GM18868 (cell line): ENCODE results near the gene DOCK11.
A peak's percentile ranks its signal among the peaks of the same experiment; 100 is the strongest.
"Not testable (repeated sequence)": the region's sequence is repeated elsewhere in the genome, so short reads cannot be mapped to it uniquely, and the experiment has no call there.

Source experiments
- ATAC-seq: cut with Tn5 transposase; IDR thresholded peaks from one replicate; pipeline ENCODE4 v1.9.1; 2021; ENCODE audit warnings: mild to moderate bottlenecking, moderate library complexity; ENCODE audit not compliant: unreplicated experiment

The DOCK11 gene

GRCh38 chrX:118495061-118495921, at the start of gene DOCK11:
TSS of gene DOCK11 (plus strand) at chrX:118495815. CDS start at chrX:118495972, 157 bp downstream.
- peak; percentile 73 for ATAC-seq

- no peak for ATAC-seq
These were observed 47.3 kb upstream of the DOCK11 start for GRCh38 chrX:118448273-118448783.

GRCh38 chrX:118455013-118455412, 40.6 kb upstream of the DOCK11 start:
- no peak for ATAC-seq

GRCh38 chrX:118459494-118459893, 36.1 kb upstream of the DOCK11 start:
- peak; percentile 52 for ATAC-seq

- ATAC-seq, result no peak
These were observed 31.1 kb upstream of the DOCK11 start for GRCh38 chrX:118464501-118464900.

- no peak for ATAC-seq
These were observed 27.5 kb upstream of the DOCK11 start for GRCh38 chrX:118468122-118468521.

- ATAC-seq, result not testable (repeated sequence)
These were observed 24.8 kb upstream of the DOCK11 start for GRCh38 chrX:118470721-118471347.

GRCh38 chrX:118474586-118474985, 21.0 kb upstream of the DOCK11 start:
- no peak for ATAC-seq

GRCh38 chrX:118475903-118476302, 19.7 kb upstream of the DOCK11 start:
- ATAC-seq, result no peak

- no peak for ATAC-seq
These were observed 15.4 kb upstream of the DOCK11 start for GRCh38 chrX:118480172-118480571.

GRCh38 chrX:118482384-118482783, 13.2 kb upstream of the DOCK11 start:
- not testable (repeated sequence) for ATAC-seq

GRCh38 chrX:118484216-118484903, 11.3 kb upstream of the DOCK11 start:
- no peak for ATAC-seq

- ATAC-seq, result not testable (repeated sequence)
These were observed 8.9 kb upstream of the DOCK11 start for GRCh38 chrX:118486693-118487092.

GRCh38 chrX:118493016-118493415, 2.6 kb upstream of the DOCK11 start:
- no peak for ATAC-seq

- ATAC-seq, result no peak
These were observed 1.8 kb upstream of the DOCK11 start for GRCh38 chrX:118493653-118494297.

GRCh38 chrX:118495958-118496762, 545 bp downstream of the DOCK11 start:
- peak; percentile 71 for ATAC-seq

- peak; percentile 3 for ATAC-seq
These were observed 1.1 kb downstream of the DOCK11 start for GRCh38 chrX:118496763-118497079.

- no peak for ATAC-seq
These were observed 1.7 kb downstream of the DOCK11 start for GRCh38 chrX:118497180-118497818.

- ATAC-seq, result no peak
These were observed 2.7 kb downstream of the DOCK11 start for GRCh38 chrX:118498351-118498750.

- ATAC-seq, result no peak
These were observed 3.1 kb downstream of the DOCK11 start for GRCh38 chrX:118498755-118499154.
